ENCODE data around the gene LAMB1.

- TF ChIP-seq CTCF (IDR thresholded peaks at IDR 0.05) (no peak), POLR2A (IDR thresholded peaks at IDR 0.05) (no peak)
These were observed 25.1 kb upstream of the LAMB1 start for GRCh38 chr7:108028111-108028510.

All from esophagus squamous epithelium (tissue), 4 donors.